ENCODE results near the gene OLFML3.

GRCh38 chr1:113951719-113952118, 27.6 kb upstream of the OLFML3 start:
- TF ChIP-seq HOXA7 (CRISPR knock-in tag; IDR thresholded peaks at IDR 0.05; ENCODE audit: borderline replicate concordance) (no peak), ZBTB11 (tag by site-specific recombination; conservative IDR thresholded peaks at IDR 0.05; ENCODE audit: low read depth) (no peak), CTCF (tag by site-specific recombination; IDR thresholded peaks at IDR 0.05) (no peak)

All from HEK293 (cell line).